ENCODE data around the gene NAP1L4. TPM values are rescaled to one million over a fixed set of nuclear protein-coding genes. Genes with fewer than 3 reads are reported as not detected.

The NAP1L4 gene
- total RNA-seq, 2 donors from 2014 or later, result 198 to 206 TPM

- no peak overlapping the region for H3K27ac Mint-ChIP-seq
- H3K27me3 ChIP-seq (ENCODE audit: control insufficient read depth, insufficient read depth, low read length, poor library complexity, severe bottlenecking), result peaks cover 18% of the 10 kb centered on the region
- H3K36me3 ChIP-seq (ENCODE audit: control insufficient read depth, insufficient read depth, low read length), result no peaks in the 10 kb centered on the region
- H3K4me1 Mint-ChIP-seq, result peaks cover 3% of the 10 kb centered on the region
- H3K27ac ChIP-seq (ENCODE audit: low read depth, low read length), result no peak overlapping the region
- no peak overlapping the region for H3K9ac ChIP-seq (ENCODE audit: extremely low read depth, low read length, poor library complexity, severe bottlenecking)
- H3K4me3 Mint-ChIP-seq, result no peak overlapping the region
- TF ChIP-seq CTCF (conservative IDR thresholded peaks at IDR 0.05), result no peak
- 92 to 95% methylated on average over 17 to 22 of the region's 22 CpGs for WGBS, 2 experiments (ENCODE audit: insufficient coverage in 1 of 2, insufficient read length in 1 of 2)
- no peaks in the 10 kb centered on the region for H3K4me1 ChIP-seq (ENCODE audit: control insufficient read depth, insufficient read depth, low read length)
- peaks cover 24% of the 10 kb centered on the region for H3K27me3 Mint-ChIP-seq (ENCODE audit: insufficient read depth)
- no peak overlapping the region for H3K4me3 ChIP-seq (ENCODE audit: low read length)
- no peaks in the 10 kb centered on the region for H3K9me3 Mint-ChIP-seq
- no peaks in the 10 kb centered on the region for H3K9me3 ChIP-seq (ENCODE audit: control insufficient read depth, low read length)
- no peaks in the 10 kb centered on the region for H3K36me3 Mint-ChIP-seq (ENCODE audit: low read depth)
- DNase-seq, result no peak
These were observed 68.4 kb downstream of the NAP1L4 start for GRCh38 chr11:2923446-2924375.

DNA sequence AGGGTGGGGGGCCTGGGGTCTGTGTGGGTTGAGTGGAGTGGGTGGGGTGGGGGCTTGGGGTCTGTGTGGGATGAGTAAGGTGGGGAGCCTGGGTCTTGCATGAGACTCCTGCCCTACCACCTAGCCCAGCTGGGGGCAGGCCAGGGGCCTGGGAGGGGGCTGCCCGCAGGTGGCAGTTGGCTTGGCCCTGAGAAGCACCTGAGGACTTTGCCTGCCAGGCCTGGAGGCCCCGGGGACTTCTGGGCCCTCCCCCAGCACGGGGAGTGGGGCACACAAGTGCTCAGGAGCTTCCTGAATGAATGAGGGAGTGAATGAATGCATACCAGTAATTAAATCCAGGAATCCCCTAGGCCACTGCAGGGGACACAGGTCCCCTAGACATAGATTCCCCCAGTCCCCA, 69.5 kb downstream of the NAP1L4 start:
- no peak for DNase-seq

More for the DNA sequence above, 69.5 kb downstream of the NAP1L4 start:
- TF ChIP-seq CTCF (conservative IDR thresholded peaks at IDR 0.05), result no peak
- H3K9me3 ChIP-seq (ENCODE audit: control insufficient read depth, low read length), result no peaks in the 10 kb centered on the region
- Mint-ChIP-seq H3K27ac (no peak overlapping the region), H3K9me3 (no peaks in the 10 kb centered on the region), H3K36me3 (ENCODE audit: low read depth) (no peaks in the 10 kb centered on the region), H3K4me1 (no peaks in the 10 kb centered on the region), H3K27me3 (ENCODE audit: insufficient read depth) (peaks cover 15% of the 10 kb centered on the region), H3K4me3 (no peak overlapping the region)
- H3K4me3 ChIP-seq (ENCODE audit: low read length), result no peak overlapping the region
- H3K4me1 ChIP-seq (ENCODE audit: control insufficient read depth, insufficient read depth, low read length), result no peaks in the 10 kb centered on the region
- H3K9ac ChIP-seq (ENCODE audit: extremely low read depth, low read length, poor library complexity, severe bottlenecking), result no peak overlapping the region
- H3K27me3 ChIP-seq (ENCODE audit: control insufficient read depth, insufficient read depth, low read length, poor library complexity, severe bottlenecking), result peaks cover 7% of the 10 kb centered on the region
- no peaks in the 10 kb centered on the region for H3K36me3 ChIP-seq (ENCODE audit: control insufficient read depth, insufficient read depth, low read length)
- WGBS, 2 experiments (ENCODE audit: insufficient coverage in 1 of 2, insufficient read length in 1 of 2), result 82 to 100% methylated on average over 2 to 3 of the region's 3 CpGs
- no peak overlapping the region for H3K27ac ChIP-seq (ENCODE audit: low read depth, low read length)
